ENCODE measurements around the gene XG.

DNA sequence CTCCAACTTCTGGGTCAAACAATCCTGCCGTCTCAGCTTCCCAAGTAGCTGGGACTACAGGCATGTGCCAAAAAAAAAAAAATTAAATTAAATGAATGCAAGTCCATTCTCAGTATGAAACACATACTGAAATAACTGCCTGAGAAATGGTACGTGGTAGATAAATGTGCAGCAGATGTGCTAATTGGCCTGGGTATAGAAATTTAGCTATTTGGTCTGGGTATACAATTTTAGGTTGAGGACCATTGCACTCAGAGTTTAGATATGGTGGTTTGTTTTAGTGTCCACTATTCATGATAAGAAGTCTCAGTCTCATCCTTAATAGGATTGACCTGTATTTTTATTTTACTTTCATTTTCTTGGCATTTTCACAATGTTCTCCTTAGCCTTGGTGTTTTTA is 86.1 kb downstream of the XG start:
- TF ChIP-seq, protein P1, sequence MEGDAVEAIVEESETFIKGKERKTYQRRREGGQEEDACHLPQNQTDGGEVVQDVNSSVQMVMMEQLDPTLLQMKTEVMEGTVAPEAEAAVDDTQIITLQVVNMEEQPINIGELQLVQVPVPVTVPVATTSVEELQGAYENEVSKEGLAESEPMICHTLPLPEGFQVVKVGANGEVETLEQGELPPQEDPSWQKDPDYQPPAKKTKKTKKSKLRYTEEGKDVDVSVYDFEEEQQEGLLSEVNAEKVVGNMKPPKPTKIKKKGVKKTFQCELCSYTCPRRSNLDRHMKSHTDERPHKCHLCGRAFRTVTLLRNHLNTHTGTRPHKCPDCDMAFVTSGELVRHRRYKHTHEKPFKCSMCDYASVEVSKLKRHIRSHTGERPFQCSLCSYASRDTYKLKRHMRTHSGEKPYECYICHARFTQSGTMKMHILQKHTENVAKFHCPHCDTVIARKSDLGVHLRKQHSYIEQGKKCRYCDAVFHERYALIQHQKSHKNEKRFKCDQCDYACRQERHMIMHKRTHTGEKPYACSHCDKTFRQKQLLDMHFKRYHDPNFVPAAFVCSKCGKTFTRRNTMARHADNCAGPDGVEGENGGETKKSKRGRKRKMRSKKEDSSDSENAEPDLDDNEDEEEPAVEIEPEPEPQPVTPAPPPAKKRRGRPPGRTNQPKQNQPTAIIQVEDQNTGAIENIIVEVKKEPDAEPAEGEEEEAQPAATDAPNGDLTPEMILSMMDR (IDR thresholded peaks at IDR 0.05; ENCODE audit: low read depth, low read length, poor library complexity, severe bottlenecking): no peak
- no peak for TF ChIP-seq EZH2phosphoT487 (IDR thresholded peaks at IDR 0.05; ENCODE audit: borderline replicate concordance, low read length)

Measured in DOHH2 (cell line).